ENCODE results near the gene MEF2A. TPM values are rescaled to one million over a fixed set of nuclear protein-coding genes. Genes with fewer than 3 reads are reported as not detected.
A peak's percentile ranks its signal among the peaks of the same experiment; 100 is the strongest.

Gene MEF2A
- total and polyA plus RNA-seq, 8 donors, result 9.2 to 24.4 (median 15.9) TPM

DNA sequence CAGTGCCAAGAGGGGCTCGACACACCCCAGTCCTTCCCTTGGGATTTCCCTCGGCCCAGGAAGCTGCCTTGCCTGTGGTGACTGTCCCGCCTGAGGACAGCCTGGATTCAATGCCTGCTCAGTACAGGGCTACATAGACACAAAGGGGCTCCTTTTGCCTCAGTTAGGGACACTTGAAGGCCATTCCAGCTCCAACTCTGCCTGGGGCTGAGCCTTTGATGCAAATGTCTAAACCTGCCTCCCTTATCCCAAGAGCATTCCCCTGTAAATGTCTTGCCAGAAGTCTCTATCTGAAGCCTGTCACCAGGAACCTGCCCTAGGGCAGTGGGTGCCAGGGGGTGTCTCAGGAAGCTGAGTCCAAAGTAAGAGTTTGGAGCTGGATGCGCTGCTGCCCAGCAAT, 186.8 kb downstream of the MEF2A start:
- Histone ChIP-seq H3K9me3 (no peaks in the 10 kb centered on the region), H3K27me3 (no peaks in the 10 kb centered on the region), H3K4me1 (no peaks in the 10 kb centered on the region), H3K4me3 (no peak overlapping the region), H3K27ac (no peak overlapping the region), H3K36me3 (no peaks in the 10 kb centered on the region)
- TF ChIP-seq, protein P1, sequence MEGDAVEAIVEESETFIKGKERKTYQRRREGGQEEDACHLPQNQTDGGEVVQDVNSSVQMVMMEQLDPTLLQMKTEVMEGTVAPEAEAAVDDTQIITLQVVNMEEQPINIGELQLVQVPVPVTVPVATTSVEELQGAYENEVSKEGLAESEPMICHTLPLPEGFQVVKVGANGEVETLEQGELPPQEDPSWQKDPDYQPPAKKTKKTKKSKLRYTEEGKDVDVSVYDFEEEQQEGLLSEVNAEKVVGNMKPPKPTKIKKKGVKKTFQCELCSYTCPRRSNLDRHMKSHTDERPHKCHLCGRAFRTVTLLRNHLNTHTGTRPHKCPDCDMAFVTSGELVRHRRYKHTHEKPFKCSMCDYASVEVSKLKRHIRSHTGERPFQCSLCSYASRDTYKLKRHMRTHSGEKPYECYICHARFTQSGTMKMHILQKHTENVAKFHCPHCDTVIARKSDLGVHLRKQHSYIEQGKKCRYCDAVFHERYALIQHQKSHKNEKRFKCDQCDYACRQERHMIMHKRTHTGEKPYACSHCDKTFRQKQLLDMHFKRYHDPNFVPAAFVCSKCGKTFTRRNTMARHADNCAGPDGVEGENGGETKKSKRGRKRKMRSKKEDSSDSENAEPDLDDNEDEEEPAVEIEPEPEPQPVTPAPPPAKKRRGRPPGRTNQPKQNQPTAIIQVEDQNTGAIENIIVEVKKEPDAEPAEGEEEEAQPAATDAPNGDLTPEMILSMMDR (IDR thresholded peaks at IDR 0.05), result no peak
- DNase-seq, result no peak
- FAIRE-seq, result no peak
- no peak for ATAC-seq
- intact Hi-C loops (cut with DNase I), result no loop called here
- 82 to 84% methylated on average over 4 of the region's 4 CpGs for WGBS, 2 donors

- FAIRE-seq, result no peak
- Histone ChIP-seq H3K27me3 (no peaks in the 10 kb centered on the region), H3K9me3 (no peaks in the 10 kb centered on the region), H3K36me3 (no peaks in the 10 kb centered on the region), H3K4me3 (no peak overlapping the region), H3K27ac (no peak overlapping the region), H3K4me1 (no peaks in the 10 kb centered on the region)
- no peak for ATAC-seq
- TF ChIP-seq, protein P1 (IDR thresholded peaks at IDR 0.05), result no peak
- intact Hi-C loops (cut with DNase I), result no loop called here
- DNase-seq, result no peak
- 78 to 87% methylated on average over 4 of the region's 4 CpGs for WGBS, 2 donors
These were observed 187.3 kb downstream of the MEF2A start for GRCh38 chr15:99753066-99753465.

GRCh38 chr15:99755692-99756409, 190.1 kb downstream of the MEF2A start:
- no peak overlapping the region for H3K27ac ChIP-seq
- H3K4me3 ChIP-seq, result no peak overlapping the region
- peak; percentile 76 for FAIRE-seq
- 3 to 6% methylated on average over 7 of the region's 7 CpGs for WGBS, 2 donors
- TF ChIP-seq, protein P1 (IDR thresholded peaks at IDR 0.05), result peak; percentile 36 to 73 (median 70)
- H3K36me3 ChIP-seq, result no peaks in the 10 kb centered on the region
- intact Hi-C loops (cut with DNase I), result no loop called here
- no peaks in the 10 kb centered on the region for H3K27me3 ChIP-seq
- H3K9me3 ChIP-seq, result no peaks in the 10 kb centered on the region
- peak; percentile 78 to 100 (median 97) for ATAC-seq
- H3K4me1 ChIP-seq, result no peaks in the 10 kb centered on the region
- DNase-seq, result peak in 5 of 6 donors; percentile 23 to 60 (median 44)

DNA sequence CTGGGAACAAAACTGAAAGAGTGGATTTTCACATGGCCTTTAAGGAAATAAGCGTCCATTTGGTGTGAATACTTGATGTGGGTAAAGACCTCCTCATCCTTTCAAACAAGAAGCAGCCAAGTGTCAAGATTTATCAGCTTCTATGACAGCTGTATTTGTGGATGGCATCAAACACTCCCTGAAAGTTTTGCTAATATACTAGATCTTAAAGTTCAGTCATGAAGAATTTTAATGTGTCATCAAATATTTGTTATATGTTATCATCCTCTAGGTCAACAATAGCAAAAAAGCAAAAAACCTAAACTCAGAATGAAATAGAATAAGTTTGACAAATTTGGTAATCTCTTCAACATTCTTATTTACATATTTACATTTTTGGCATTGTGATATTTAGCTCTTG, 196.5 kb downstream of the MEF2A start:
- Histone ChIP-seq H3K36me3 (no peaks in the 10 kb centered on the region), H3K27me3 (no peaks in the 10 kb centered on the region), H3K4me3 (no peak overlapping the region), H3K27ac (no peak overlapping the region), H3K9me3 (no peaks in the 10 kb centered on the region), H3K4me1 (no peaks in the 10 kb centered on the region)
- no peak for DNase-seq
- ATAC-seq, result no peak
- FAIRE-seq, result no peak
- 85 to 96% methylated on average over 1 of the region's 1 CpG for WGBS, 2 donors
- TF ChIP-seq, protein P1 (IDR thresholded peaks at IDR 0.05), result no peak
- intact Hi-C loops (cut with DNase I), result no loop called here

GRCh38 chr15:99763827-99764226, 198.0 kb downstream of the MEF2A start:
- Histone ChIP-seq H3K27ac (no peak overlapping the region), H3K36me3 (no peaks in the 10 kb centered on the region), H3K4me1 (no peaks in the 10 kb centered on the region), H3K9me3 (no peaks in the 10 kb centered on the region), H3K4me3 (no peak overlapping the region), H3K27me3 (no peaks in the 10 kb centered on the region)
- 49 to 51% methylated on average over 2 of the region's 2 CpGs for whole genome bisulfite sequencing, 2 donors
- intact Hi-C loops (cut with DNase I), result no loop called here
- DNase-seq (no peak), ATAC-seq (no peak), FAIRE-seq (no peak)
- TF ChIP-seq, protein P1 (IDR thresholded peaks at IDR 0.05), result no peak
